ENCODE results near the gene ZNF19.

ZNF19 gene

GRCh38 chr16:71461686-71462648, 27.2 kb downstream of the ZNF19 start, which contains the start of gene ZNF23:
Gene ZNF23, minus strand, starts transcription at chr16:71462247. Its CDS starts 5,451 bp downstream, at chr16:71456796.
- TF ChIP-seq CTCF (conservative IDR thresholded peaks at IDR 0.05; ENCODE audit: low read length) (no peak), EZH2phosphoT487 (IDR thresholded peaks at IDR 0.05; ENCODE audit: borderline replicate concordance) (no peak)
- no peaks in the 10 kb centered on the region for H3K9me2 ChIP-seq (replicated peaks; ENCODE audit: low read depth, low read length)
- peak within 1 kb of the TSS; percentile 76 for H3K9ac ChIP-seq (ENCODE audit: low read depth, low read length, poor library complexity, severe bottlenecking)
- H3K79me2 ChIP-seq (ENCODE audit: insufficient read depth, low read length): peaks cover 19% of the 10 kb centered on the region
- no peaks in the 10 kb centered on the region for H3K9me3 ChIP-seq (ENCODE audit: insufficient read depth, low read depth, low read length)
- H3F3A ChIP-seq (ENCODE audit: low read depth): no peaks in the 10 kb centered on the region
- peak within 1 kb of the TSS; percentile 97 for H3K4me3 ChIP-seq (ENCODE audit: low read length, poor library complexity, severe bottlenecking)
- peak within 1 kb of the TSS; percentile 95 for H3K4me2 ChIP-seq (ENCODE audit: low read depth, low read length, poor library complexity, severe bottlenecking)
- H3K4me1 ChIP-seq (ENCODE audit: insufficient read depth, low read length, poor library complexity, severe bottlenecking): peaks cover 19% of the 10 kb centered on the region
- H3K27me3 ChIP-seq (ENCODE audit: insufficient read depth, low read length, poor library complexity, severe bottlenecking): no peaks in the 10 kb centered on the region
- H4K20me1 ChIP-seq (ENCODE audit: insufficient read depth, low read length, poor library complexity, severe bottlenecking): no peaks in the 10 kb centered on the region
- peak within 1 kb of the TSS; percentile 98 for H2AFZ ChIP-seq (ENCODE audit: low read length)
- H3K36me3 ChIP-seq (ENCODE audit: insufficient read depth, low read length): no peaks in the 10 kb centered on the region

GRCh38 chr16:71460941-71461340, 28.2 kb downstream of the ZNF19 start:
- H3K79me2 ChIP-seq (ENCODE audit: insufficient read depth, low read length): peaks cover 19% of the 10 kb centered on the region
- no peaks in the 10 kb centered on the region for H3K36me3 ChIP-seq (ENCODE audit: insufficient read depth, low read length)
- H3K9ac ChIP-seq (ENCODE audit: low read depth, low read length, poor library complexity, severe bottlenecking): no peak overlapping the region
- H2AFZ ChIP-seq (ENCODE audit: low read length): no peak overlapping the region
- H3F3A ChIP-seq (ENCODE audit: low read depth): no peaks in the 10 kb centered on the region
- H3K4me1 ChIP-seq (ENCODE audit: insufficient read depth, low read length, poor library complexity, severe bottlenecking): peaks cover 19% of the 10 kb centered on the region
- H4K20me1 ChIP-seq (ENCODE audit: insufficient read depth, low read length, poor library complexity, severe bottlenecking): no peaks in the 10 kb centered on the region
- H3K9me3 ChIP-seq (ENCODE audit: insufficient read depth, low read depth, low read length): no peaks in the 10 kb centered on the region
- no peaks in the 10 kb centered on the region for H3K9me2 ChIP-seq (replicated peaks; ENCODE audit: low read depth, low read length)
- no peaks in the 10 kb centered on the region for H3K27me3 ChIP-seq (ENCODE audit: insufficient read depth, low read length, poor library complexity, severe bottlenecking)
- peak overlapping the region; percentile 97 for H3K4me3 ChIP-seq (ENCODE audit: low read length, poor library complexity, severe bottlenecking)
- peak overlapping the region; percentile 95 for H3K4me2 ChIP-seq (ENCODE audit: low read depth, low read length, poor library complexity, severe bottlenecking)
- TF ChIP-seq CTCF (conservative IDR thresholded peaks at IDR 0.05; ENCODE audit: low read length) (no peak), EZH2phosphoT487 (IDR thresholded peaks at IDR 0.05; ENCODE audit: borderline replicate concordance) (no peak)

GRCh38 chr16:71460236-71460635, 28.9 kb downstream of the ZNF19 start:
- H3K9me2 ChIP-seq (replicated peaks; ENCODE audit: low read depth, low read length): no peaks in the 10 kb centered on the region
- H3K4me1 ChIP-seq (ENCODE audit: insufficient read depth, low read length, poor library complexity, severe bottlenecking): peaks cover 19% of the 10 kb centered on the region
- H4K20me1 ChIP-seq (ENCODE audit: insufficient read depth, low read length, poor library complexity, severe bottlenecking): no peaks in the 10 kb centered on the region
- H3K9me3 ChIP-seq (ENCODE audit: insufficient read depth, low read depth, low read length): no peaks in the 10 kb centered on the region
- TF ChIP-seq EZH2phosphoT487 (IDR thresholded peaks at IDR 0.05; ENCODE audit: borderline replicate concordance): no peak
- no peak for TF ChIP-seq CTCF (conservative IDR thresholded peaks at IDR 0.05; ENCODE audit: low read length)
- no peaks in the 10 kb centered on the region for H3K36me3 ChIP-seq (ENCODE audit: insufficient read depth, low read length)
- peaks cover 19% of the 10 kb centered on the region for H3K79me2 ChIP-seq (ENCODE audit: insufficient read depth, low read length)
- H3F3A ChIP-seq (ENCODE audit: low read depth): no peaks in the 10 kb centered on the region
- no peak overlapping the region for H2AFZ ChIP-seq (ENCODE audit: low read length)
- peak overlapping the region; percentile 95 for H3K4me2 ChIP-seq (ENCODE audit: low read depth, low read length, poor library complexity, severe bottlenecking)
- H3K27me3 ChIP-seq (ENCODE audit: insufficient read depth, low read length, poor library complexity, severe bottlenecking): no peaks in the 10 kb centered on the region
- no peak overlapping the region for H3K9ac ChIP-seq (ENCODE audit: low read depth, low read length, poor library complexity, severe bottlenecking)
- peak overlapping the region; percentile 97 for H3K4me3 ChIP-seq (ENCODE audit: low read length, poor library complexity, severe bottlenecking)
